Measurements from ENCODE around the gene G0S2. TPM values are rescaled to one million over a fixed set of nuclear protein-coding genes. Genes with fewer than 3 reads are reported as not detected.
"Not testable (repeated sequence)": the region's sequence is repeated elsewhere in the genome, so short reads cannot be mapped to it uniquely, and the experiment has no call there.

Gene G0S2
- total RNA-seq, 4 donors from 2014 or later = 423 to 6,912 (median 1,538) TPM

GRCh38 chr1:209692745-209693504 lies 17.7 kb downstream of the G0S2 start:
- ATAC-seq (ENCODE audit: low FRiP score) = peak; percentile 51
- peak; percentile 51 for DNase-seq (ENCODE audit: low spot score)
- TF ChIP-seq, protein P1, sequence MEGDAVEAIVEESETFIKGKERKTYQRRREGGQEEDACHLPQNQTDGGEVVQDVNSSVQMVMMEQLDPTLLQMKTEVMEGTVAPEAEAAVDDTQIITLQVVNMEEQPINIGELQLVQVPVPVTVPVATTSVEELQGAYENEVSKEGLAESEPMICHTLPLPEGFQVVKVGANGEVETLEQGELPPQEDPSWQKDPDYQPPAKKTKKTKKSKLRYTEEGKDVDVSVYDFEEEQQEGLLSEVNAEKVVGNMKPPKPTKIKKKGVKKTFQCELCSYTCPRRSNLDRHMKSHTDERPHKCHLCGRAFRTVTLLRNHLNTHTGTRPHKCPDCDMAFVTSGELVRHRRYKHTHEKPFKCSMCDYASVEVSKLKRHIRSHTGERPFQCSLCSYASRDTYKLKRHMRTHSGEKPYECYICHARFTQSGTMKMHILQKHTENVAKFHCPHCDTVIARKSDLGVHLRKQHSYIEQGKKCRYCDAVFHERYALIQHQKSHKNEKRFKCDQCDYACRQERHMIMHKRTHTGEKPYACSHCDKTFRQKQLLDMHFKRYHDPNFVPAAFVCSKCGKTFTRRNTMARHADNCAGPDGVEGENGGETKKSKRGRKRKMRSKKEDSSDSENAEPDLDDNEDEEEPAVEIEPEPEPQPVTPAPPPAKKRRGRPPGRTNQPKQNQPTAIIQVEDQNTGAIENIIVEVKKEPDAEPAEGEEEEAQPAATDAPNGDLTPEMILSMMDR (IDR thresholded peaks at IDR 0.05) = peak in 2 of 3 donors; percentile 22 to 83

DNA sequence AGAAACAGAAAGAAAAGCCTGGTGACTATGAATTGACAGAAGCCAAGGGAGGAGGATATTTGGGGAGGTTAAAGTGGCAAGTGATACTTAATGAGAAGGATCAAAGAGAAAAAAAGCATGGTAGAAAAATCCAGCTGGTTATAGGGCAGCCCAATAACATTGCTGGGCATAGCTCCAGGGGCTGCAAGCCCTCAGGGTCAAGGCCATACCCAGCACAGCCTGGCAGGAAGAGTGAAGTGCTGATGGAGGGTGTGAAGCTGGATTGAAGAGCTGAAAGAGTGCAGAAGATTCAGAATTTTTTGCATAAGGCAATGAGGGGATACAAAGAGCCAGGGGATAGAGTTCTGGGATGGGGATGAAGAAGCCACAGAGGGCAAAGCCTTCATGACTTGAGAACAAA lies 21.5 kb downstream of the G0S2 start:
- DNase-seq (ENCODE audit: low spot score) = no peak
- ATAC-seq (ENCODE audit: low FRiP score) = no peak
- TF ChIP-seq, protein P1 (IDR thresholded peaks at IDR 0.05) = no peak

- no peak for DNase-seq (ENCODE audit: low spot score)
- peak; percentile 25 for ATAC-seq (ENCODE audit: low FRiP score)
- TF ChIP-seq, protein P1 (IDR thresholded peaks at IDR 0.05) = no peak
Measured at GRCh38 chr1:209697126-209697525, 21.9 kb downstream of the G0S2 start.

DNA sequence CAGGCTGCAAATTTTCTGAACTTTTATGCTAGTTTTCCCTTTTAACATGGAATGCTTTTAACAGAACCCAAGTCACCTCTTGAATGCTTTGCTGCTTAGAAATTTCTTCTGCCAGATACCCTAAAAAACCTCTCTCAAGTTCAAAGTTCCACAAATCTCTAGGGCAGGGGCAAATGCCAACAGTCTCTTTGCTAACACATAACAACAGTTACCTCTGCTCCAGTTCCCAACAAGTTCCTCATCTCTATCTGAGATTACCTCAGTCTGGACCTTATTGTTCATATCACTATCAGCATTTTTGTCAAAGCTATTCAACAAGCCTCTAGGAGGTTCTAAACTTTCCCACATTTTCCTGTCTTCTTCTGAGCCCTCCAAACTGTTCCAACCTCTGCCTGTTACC lies 25.5 kb downstream of the G0S2 start:
- DNase-seq (ENCODE audit: low spot score); ATAC-seq (ENCODE audit: low FRiP score): not testable (repeated sequence)

- TF ChIP-seq, protein P1 (IDR thresholded peaks at IDR 0.05) = no peak
- ATAC-seq (ENCODE audit: low FRiP score) = no peak
Measured at GRCh38 chr1:209702832-209703231, 27.6 kb downstream of the G0S2 start.

DNA sequence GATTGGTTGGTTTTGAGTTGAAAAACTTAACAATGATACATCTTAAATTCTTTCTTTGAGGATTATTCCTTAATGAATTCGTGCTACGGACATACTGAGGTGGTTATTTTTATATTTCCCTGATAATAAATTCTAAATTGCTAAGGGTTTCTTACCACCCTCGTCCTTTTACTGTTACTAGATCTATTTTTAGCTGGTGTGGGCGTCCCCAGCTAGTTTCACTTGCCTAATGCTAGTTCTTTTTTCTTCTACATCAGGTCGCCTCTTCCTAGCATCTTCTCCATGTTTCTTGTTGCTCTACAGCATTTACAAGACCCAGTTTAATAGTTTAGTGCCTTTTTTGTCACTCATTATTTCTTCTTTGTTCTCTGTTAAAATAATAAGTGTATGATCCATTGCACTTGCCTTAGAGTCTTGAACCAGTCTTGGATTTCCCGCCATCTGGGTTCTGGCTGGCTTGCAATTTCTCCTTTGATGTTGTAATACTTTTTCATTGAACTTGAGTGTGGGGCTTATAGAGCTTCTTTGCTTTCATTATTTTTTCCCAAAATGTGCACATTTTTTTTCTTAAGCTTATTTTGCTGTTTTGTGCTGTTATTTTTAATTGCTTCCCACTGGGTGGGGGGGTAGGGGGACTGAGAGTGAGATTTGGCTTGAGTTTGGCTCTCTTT lies 28.8 kb downstream of the G0S2 start:
- DNase-seq (ENCODE audit: low spot score) (no peak), ATAC-seq (ENCODE audit: low FRiP score) (no peak)

More at GRCh38 chr1:209702832-209703231, 27.6 kb downstream of the G0S2 start:
- no peak for DNase-seq (ENCODE audit: low spot score)

DNA sequence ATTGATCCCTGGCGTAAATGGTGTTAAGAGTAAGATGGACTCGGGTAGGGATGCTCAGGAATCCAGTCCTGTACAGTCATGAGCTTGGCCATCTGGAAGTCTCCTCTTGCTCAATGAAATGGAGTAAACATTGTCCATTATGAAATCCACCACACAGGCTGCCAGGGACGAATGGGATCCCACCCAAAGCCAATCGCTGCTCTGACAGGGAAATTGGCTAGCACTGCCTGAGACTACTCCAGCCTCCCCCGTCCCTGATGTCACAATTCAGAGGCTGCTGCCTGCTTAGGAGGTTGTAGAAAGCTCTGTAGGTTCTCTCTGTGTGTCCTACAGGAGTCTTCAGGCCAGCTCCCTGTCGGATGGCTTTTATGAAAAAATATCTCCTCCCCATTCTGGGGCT lies 29.4 kb downstream of the G0S2 start, which contains the start of gene HSD11B1:
Gene HSD11B1 (plus strand): TSS at position 263 of the 400 bp plus-strand sequence. CDS start 97 bp downstream, at position 360.
- TF ChIP-seq, protein P1 (IDR thresholded peaks at IDR 0.05) = no peak
- no peak for DNase-seq (ENCODE audit: low spot score)
- peak; percentile 85 for ATAC-seq (ENCODE audit: low FRiP score)

More for the DNA sequence above, 28.8 kb downstream of the G0S2 start:
- TF ChIP-seq, protein P1 (IDR thresholded peaks at IDR 0.05) = no peak

All from omental fat pad (tissue), 4 donors.